DOHH2 (cell line): ENCODE data around the gene GLIPR2.

Experiments used
- H3F3A ChIP-seq: fragments of 200-600 bp; sonication (generic), shearing (Covaris generic); 2 replicates; pipeline ENCODE4 v1.6.0; 2016; ENCODE audit warnings: antibody characterized with exemption, mild to moderate bottlenecking; ENCODE audit not compliant: control insufficient read depth, insufficient read depth
- H3K27ac ChIP-seq: fragments of 200-600 bp; sonication (generic); 2 replicates; pipeline ENCODE4 v1.5.1; 2014; ENCODE audit warnings: low read depth, mild to moderate bottlenecking, low read length, moderate library complexity
- H3K27me3 ChIP-seq: fragments of 200-600 bp; sonication (generic); 2 replicates; pipeline ENCODE4 v1.6.1; 2014; ENCODE audit warnings: mild to moderate bottlenecking, low read length, mixed read lengths; ENCODE audit not compliant: control insufficient read depth
- H3K36me3 ChIP-seq: fragments of 200-600 bp; sonication (generic); 2 replicates; pipeline ENCODE4 v1.6.1; 2014; ENCODE audit warnings: mild to moderate bottlenecking, low read length, moderate library complexity, mixed read lengths; ENCODE audit not compliant: control insufficient read depth
- H3K4me1 ChIP-seq: fragments of 200-600 bp; sonication (generic); 2 replicates; pipeline ENCODE4 v1.6.1; 2014; ENCODE audit warnings: mild to moderate bottlenecking, low read length, mixed read lengths; ENCODE audit not compliant: control insufficient read depth
- H3K4me2 ChIP-seq: fragments of 200-600 bp; sonication (generic); 2 replicates; pipeline ENCODE4 v1.6.0; 2014; ENCODE audit warnings: mild to moderate bottlenecking, low read length, moderate library complexity
- H3K4me3 ChIP-seq: fragments of 200-600 bp; sonication (generic); 2 replicates; pipeline ENCODE4 v1.5.1; 2014; ENCODE audit warnings: mild to moderate bottlenecking, low read length, mixed read lengths
- H3K79me2 ChIP-seq: fragments of 200-600 bp; sonication (generic); 2 replicates; pipeline ENCODE4 v1.6.1; 2014; ENCODE audit warnings: mild to moderate bottlenecking, low read length, mixed read lengths; ENCODE audit not compliant: control insufficient read depth
- H3K9me2 ChIP-seq: fragments of 200-600 bp; sonication (generic); replicated peaks from 2 replicates; pipeline ENCODE4 v1.6.1; 2014; ENCODE audit warnings: mild to moderate bottlenecking, low read length, mixed read lengths; ENCODE audit not compliant: control insufficient read depth
- H3K9me3 ChIP-seq: fragments of 200-600 bp; sonication (generic); 2 replicates; pipeline ENCODE4 v1.6.1; 2014; ENCODE audit warnings: antibody characterized with exemption, low read length, mixed read lengths; ENCODE audit not compliant: control insufficient read depth, insufficient read depth
- H4K20me1 ChIP-seq: fragments of 200-600 bp; sonication (generic); 2 replicates; pipeline ENCODE4 v1.6.0; 2014; ENCODE audit warnings: low read depth, mild to moderate bottlenecking, antibody characterized with exemption, low read length, moderate library complexity; ENCODE audit not compliant: control insufficient read depth, insufficient read depth
- CTCF ChIP-seq: fragments of 200-600 bp; sonication (generic); IDR thresholded peaks from one replicate; pipeline ENCODE4 v1.5.1; 2014; ENCODE audit warnings: antibody characterized with exemption, mild to moderate bottlenecking, low read depth, low read length; ENCODE audit not compliant: poor library complexity, severe bottlenecking
- EZH2phosphoT487 ChIP-seq: fragments of 200-600 bp; sonication (generic); IDR thresholded peaks from 2 replicates; pipeline ENCODE4 v1.6.1; 2017; ENCODE audit warnings: borderline replicate concordance, mild to moderate bottlenecking, antibody characterized with exemption, low read length, moderate library complexity, mixed read lengths

GLIPR2 gene

GRCh38 chr9:36149197-36149596 lies 12.7 kb downstream of the GLIPR2 start:
- H3K36me3 ChIP-seq: no peaks in the 10 kb centered on the region
- no peak overlapping the region for H3K27ac ChIP-seq
- no peaks in the 10 kb centered on the region for H3K79me2 ChIP-seq
- H3K4me1 ChIP-seq: peaks cover 33% of the 10 kb centered on the region
- H4K20me1 ChIP-seq: no peaks in the 10 kb centered on the region
- no peaks in the 10 kb centered on the region for H3K9me3 ChIP-seq
- H3K4me3 ChIP-seq: no peak overlapping the region
- no peak overlapping the region for H3K4me2 ChIP-seq
- H3F3A ChIP-seq: 0 out of 2 replicates have a peak, but pooled peaks cover under 1% of the 10 kb centered on the region
- H3K9me2 ChIP-seq: no peaks in the 10 kb centered on the region
- TF ChIP-seq CTCF: no peak
- TF ChIP-seq EZH2phosphoT487: no peak
- peaks cover 5% of the 10 kb centered on the region for H3K27me3 ChIP-seq

- no peaks in the 10 kb centered on the region for H4K20me1 ChIP-seq
- no peaks in the 10 kb centered on the region for H3K27me3 ChIP-seq
- peaks cover 6% of the 10 kb centered on the region; the same call in 1 of the 2 replicates for H3F3A ChIP-seq
- no peak for TF ChIP-seq CTCF
- TF ChIP-seq EZH2phosphoT487: no peak
- no peak overlapping the region for H3K27ac ChIP-seq
- no peaks in the 10 kb centered on the region for H3K9me2 ChIP-seq
- H3K79me2 ChIP-seq: no peaks in the 10 kb centered on the region
- no peaks in the 10 kb centered on the region for H3K36me3 ChIP-seq
- peaks cover 39% of the 10 kb centered on the region for H3K4me1 ChIP-seq
- H3K4me3 ChIP-seq: peak overlapping the region; percentile 60
- H3K9me3 ChIP-seq: no peaks in the 10 kb centered on the region
- H3K4me2 ChIP-seq: peak overlapping the region; percentile 78
Measured at GRCh38 chr9:36150574-36151315, 14.2 kb downstream of the GLIPR2 start.

DNA sequence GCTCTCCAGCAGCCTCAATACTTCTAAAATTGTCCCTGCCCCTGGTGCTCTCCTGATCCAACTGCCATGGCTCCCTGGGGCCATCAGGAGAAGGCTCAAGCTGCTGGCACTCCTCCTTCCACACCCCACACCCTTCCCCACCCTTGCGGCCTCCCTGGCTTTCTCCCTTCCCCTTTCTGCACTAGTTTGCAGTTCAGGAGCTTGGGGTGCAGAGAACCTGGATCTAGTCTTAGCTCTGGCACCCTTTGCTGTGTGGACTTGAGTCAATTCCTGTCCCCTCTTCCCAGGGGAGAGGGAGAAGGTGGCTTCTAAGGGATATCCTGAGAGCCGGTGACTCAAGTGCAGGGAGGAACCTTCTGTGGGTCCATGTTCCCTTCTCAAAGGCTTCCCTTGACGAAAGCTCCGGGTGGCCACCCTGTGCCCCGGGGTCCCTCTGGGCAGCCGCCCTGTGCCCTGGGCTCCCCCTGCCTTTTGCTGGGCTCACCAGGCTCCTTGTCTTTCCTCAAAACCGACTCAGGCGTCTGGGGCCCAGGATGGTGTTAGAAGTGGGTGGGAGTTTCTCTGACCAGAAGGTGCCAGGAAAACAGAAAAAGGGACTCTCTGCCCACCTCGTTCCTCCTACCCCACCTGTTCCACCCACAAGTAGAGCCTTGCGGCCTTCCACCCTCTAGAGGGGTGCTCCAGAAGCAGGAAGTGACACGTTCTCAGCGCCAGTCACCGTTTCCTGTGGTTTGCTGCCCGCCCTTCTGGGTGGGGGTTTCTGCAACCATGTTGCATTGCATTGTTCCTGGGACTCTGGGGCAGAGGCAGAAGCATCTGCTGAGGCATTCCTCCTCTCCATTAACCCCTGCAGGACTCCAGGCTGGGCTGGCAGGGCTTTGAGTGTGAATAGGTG lies 15.0 kb downstream of the GLIPR2 start:
- H3K4me3 ChIP-seq: peak overlapping the region; percentile 60
- H3F3A ChIP-seq: peaks cover 6% of the 10 kb centered on the region; the same call in 1 of the 2 replicates
- H3K4me1 ChIP-seq: peaks cover 39% of the 10 kb centered on the region
- no peak for TF ChIP-seq EZH2phosphoT487
- TF ChIP-seq CTCF: no peak
- no peaks in the 10 kb centered on the region for H3K9me2 ChIP-seq
- no peaks in the 10 kb centered on the region for H3K27me3 ChIP-seq
- H3K4me2 ChIP-seq: peak overlapping the region; percentile 78
- no peaks in the 10 kb centered on the region for H3K9me3 ChIP-seq
- no peaks in the 10 kb centered on the region for H4K20me1 ChIP-seq
- H3K36me3 ChIP-seq: no peaks in the 10 kb centered on the region
- peak overlapping the region; percentile 38; the same call in 1 of the 2 replicates for H3K27ac ChIP-seq
- H3K79me2 ChIP-seq: no peaks in the 10 kb centered on the region
